HepG2 (cell line): Measurements from ENCODE around the gene MAP3K5. TPM values are rescaled to one million over a fixed set of nuclear protein-coding genes. Genes with fewer than 3 reads are reported as not detected.

Source experiments
- ATAC-seq: fragments of 200-7000 bp; cut with Tn5 transposase; 3 replicates; pipeline ENCODE4 v1.9.1; 2020; ENCODE audit warnings: mild to moderate bottlenecking, moderate library complexity
- BruUV-seq: library from RNA; stranded (reverse); fragments of 400-500 nt; replicated peaks from 2 replicates; lab custom pipeline; 2021; lab: Mats Ljungman, UMichigan
- CTCF ChIA-PET: fragments of 300-600 bp; formaldehyde crosslinking; extraction: SDS; loops from one replicate; lab custom pipeline; 2021; ENCODE audit warnings: low total read pairs, inconsistent platforms, low intra/inter-chr PET ratio; lab: Yijun Ruan, JAX
- POLR2A ChIA-PET: fragments of 350-600 bp; sonication (Branson Sonifier 250); formaldehyde crosslinking; loops from one replicate; lab custom pipeline; 2020; ENCODE audit warnings: antibody characterized with exemption, inconsistent platforms; lab: Yijun Ruan, JAX
- DNase-seq: peaks from one replicate; pipeline ENCODE4 v3.0.0-alpha.2; 2015; ENCODE audit warnings: low spot score
- FAIRE-seq: peaks from 3 replicates; lab custom pipeline; 2011; peaks lifted over from hg19 to GRCh38; lab: Jason Lieb, UNC
- H2AFZ ChIP-seq: one replicate; pipeline ENCODE4 v1.6.1; 2011; ENCODE audit warnings: low read length, inconsistent platforms
- H3K27ac ChIP-seq: fragments of 300-600 bp; 3 replicates; pipeline ENCODE4 v1.8.0; 2011; ENCODE audit warnings: mixed run types, mild to moderate bottlenecking, mixed read lengths, low read length, inconsistent platforms; ENCODE audit not compliant: insufficient read depth; ENCODE audit errors: extremely low read length
- H3K27me3 ChIP-seq, 2 experiments: fragments of 200-600 bp in 1 of 2; 2 replicates in 1 of 2; 3 replicates in 1 of 2; pipeline versions ENCODE4 v1.6.0 to v1.8.0; 2011; ENCODE audit warnings: low read length in 2 of 2, mild to moderate bottlenecking in 2 of 2, moderate library complexity in 2 of 2, inconsistent platforms in 1 of 2; ENCODE audit not compliant: insufficient read depth in 2 of 2, control insufficient read depth in 1 of 2
- H3K36me3 ChIP-seq, 2 experiments: fragments of 200-600 bp in 1 of 2; replicated peaks in 1 of 2; 2 replicates in 1 of 2; 3 replicates in 1 of 2; pipeline versions ENCODE4 v1.5.1 to v1.8.0; 2011; ENCODE audit warnings: low read length in 2 of 2, inconsistent platforms in 1 of 2; ENCODE audit not compliant: insufficient read depth in 2 of 2, control insufficient read depth in 1 of 2
- H3K4me1 ChIP-seq: 2 replicates; pipeline ENCODE4 v1.5.1; 2012; ENCODE audit warnings: low read length, inconsistent platforms; ENCODE audit not compliant: insufficient read depth
- H3K4me2 ChIP-seq: 2 replicates; pipeline ENCODE4 v1.6.0; 2011; ENCODE audit warnings: low read depth, low read length, inconsistent platforms
- H3K4me3 ChIP-seq, 3 experiments: fragments of 200-600 bp in 1 of 3; sonication (generic), shearing (Covaris generic) in 1 of 3; replicated peaks in 1 of 3; 2 replicates each; pipeline ENCODE4 v1.5.1; 2011 to 2016; ENCODE audit warnings: low read length in 3 of 3, inconsistent platforms in 2 of 3, low read depth in 2 of 3, mild to moderate bottlenecking in 2 of 3, control low read depth in 1 of 3, mixed read lengths in 1 of 3; ENCODE audit not compliant: insufficient read depth in 1 of 3
- H3K79me2 ChIP-seq: one replicate; pipeline ENCODE4 v1.6.1; 2011; ENCODE audit warnings: low read length, inconsistent platforms; ENCODE audit not compliant: insufficient read depth
- H3K9ac ChIP-seq: 2 replicates; pipeline ENCODE4 v1.6.0; 2011; ENCODE audit warnings: mild to moderate bottlenecking, low read depth, low read length, inconsistent platforms; ENCODE audit not compliant: insufficient read depth
- H3K9me3 ChIP-seq: 2 replicates; pipeline ENCODE4 v1.5.1; 2012; ENCODE audit warnings: mild to moderate bottlenecking, low read length
- H4K20me1 ChIP-seq: 2 replicates; pipeline ENCODE4 v1.6.0; 2011; ENCODE audit warnings: inconsistent platforms, mild to moderate bottlenecking, low read length, moderate library complexity; ENCODE audit not compliant: insufficient read depth
- DRAP1 ChIP-seq: IDR thresholded peaks from 2 replicates; pipeline ENCODE4 v1.6.1; 2016; ENCODE audit warnings: missing genetic modification reagents, missing compliant biosample characterization
- FLYWCH1 ChIP-seq: sonication (generic); formaldehyde crosslinking; IDR thresholded peaks from 2 replicates; pipeline ENCODE4 v1.8.1; 2023; ENCODE audit warnings: mild to moderate bottlenecking, missing genetic modification reagents
- SRSF9 ChIP-seq: fragments of 200-400 bp; formaldehyde crosslinking; IDR thresholded peaks from 2 replicates; pipeline ENCODE4 v1.6.1; 2018; ENCODE audit warnings: borderline replicate concordance, mild to moderate bottlenecking, low read depth, low read length; ENCODE audit not compliant: insufficient read depth, poor library complexity, severe bottlenecking
- ZFY ChIP-seq: sonication (generic); formaldehyde crosslinking; IDR thresholded peaks from 2 replicates; pipeline ENCODE4 v1.4.0; 2020; ENCODE audit warnings: missing genetic modification reagents
- ZNF331 ChIP-seq: sonication (generic); formaldehyde crosslinking; IDR thresholded peaks from 2 replicates; pipeline ENCODE4 v1.4.0; 2020; ENCODE audit warnings: missing genetic modification reagents
- ZXDC ChIP-seq: sonication (generic); formaldehyde crosslinking; IDR thresholded peaks from 2 replicates; pipeline ENCODE4 v1.5.0; 2020; ENCODE audit warnings: mild to moderate bottlenecking, missing genetic modification reagents
- WGBS: methylation state at CpG from one replicate; pipeline ENCODE4 v1.1.6; 2017; ENCODE audit warnings: low lambda C conversion rate; 5-methylcytosine and 5-hydroxymethylcytosine counted together
- in situ Hi-C: cut with HindIII; loops from 2 replicates; pipeline ENCODE4 v1.10.0; 2017; ENCODE audit warnings: low pct_unique_long_range_greater_than_20kb; ENCODE audit not compliant: extremely low pct_ligation_motif_present
- intact Hi-C: fragments of 100-400 bp; cut with micrococcal nuclease; formaldehyde crosslinking; loops from one replicate; pipeline ENCODE4 v1.10.0; 2022; ENCODE audit not compliant: unreplicated experiment
- polyA plus RNA-seq, 8 experiments: library from polyadenylated mRNA; depleted of rRNA in 3 of 8; stranded (reverse) in 7 of 8; unstranded in 1 of 8; fragments of >200 nt; fragmentation: Illumina TruSeq in 4 of 8; extraction: Trizol in 4 of 8; gene quantifications; 2 replicates each; pipeline versions ENCODE4 v1.2.1 to v1.2.3, GENCODE V29; 2011 to 2016; ENCODE audit warnings: low read depth in 4 of 8, missing spikeins in 1 of 8, mixed read lengths in 1 of 8; ENCODE audit not compliant: insufficient read depth in 1 of 8
- total RNA-seq, 5 experiments: library from RNA; depleted of rRNA; stranded (reverse); fragments of >200 nt; fragmentation: Illumina TruSeq; extraction: Trizol; gene quantifications; 2 replicates each; pipeline ENCODE4 v1.2.3, GENCODE V29; 2016; ENCODE audit warnings: low read depth in 1 of 5

The MAP3K5 gene
- total and polyA plus RNA-seq, 2 of the 13 experiments (the other 11 are each of a cell fraction or from before 2014, with no cell fraction given): not detected

GRCh38 chr6:136550045-136550329, 242.3 kb downstream of the MAP3K5 start:
- ChIA-PET POLR2A (no interaction called here), CTCF (no interaction called here)
- no TSS peak for BruUV-seq
- DNase-seq (no peak), ATAC-seq (peak; percentile 77), FAIRE-seq (no peak)
- Histone ChIP-seq H3K79me2 (no peaks in the 10 kb centered on the region), H3K36me3 (no peaks in the 10 kb centered on the region), H3K9me3 (no peaks in the 10 kb centered on the region), H4K20me1 (no peaks in the 10 kb centered on the region), H3K9ac (no peak overlapping the region), H3K4me1 (no peaks in the 10 kb centered on the region), H3K27me3 (peaks cover 7 to 40% of the 10 kb centered on the region in 2 experiments; a peak in 4 of 5 replicates), H3K4me3 (peak overlapping the region in 2 of 3 experiments; percentile 49 to 65; a peak in 4 of 6 replicates), H3K4me2 (peak overlapping the region; percentile 62), H2AFZ (no peak overlapping the region), H3K27ac (no peak overlapping the region)
- TF ChIP-seq ZXDC: no peak
- no peak for TF ChIP-seq ZNF331 (CRISPR knock-in tag)
- no peak for TF ChIP-seq SRSF9
- TF ChIP-seq DRAP1 (CRISPR knock-in tag): no peak
- no peak for TF ChIP-seq FLYWCH1 (CRISPR knock-in tag)
- no peak for TF ChIP-seq ZFY
- in situ Hi-C loops (no loop called here), intact Hi-C loops (no loop called here)
- 38% methylated on average over 13 of the region's 46 CpGs for WGBS
